ENCODE results near the gene RDM1.

The RDM1 gene

GRCh38 chr17:35889241-35889640 is 41.3 kb downstream of the RDM1 start:
- no peak for TF ChIP-seq CTCF (IDR thresholded peaks at IDR 0.05; ENCODE audit: low read depth, low read length, missing control alignments)
- no peak for DNase-seq (ENCODE audit: extremely low read depth, low read depth)
- H3K4me3 ChIP-seq (replicated peaks; ENCODE audit: low read depth, low read length) = no peak overlapping the region

- no peak for TF ChIP-seq CTCF (IDR thresholded peaks at IDR 0.05; ENCODE audit: low read depth, low read length, missing control alignments)
- H3K4me3 ChIP-seq (replicated peaks; ENCODE audit: low read depth, low read length) = no peak within 1 kb of the TSS
- no peak for DNase-seq (ENCODE audit: extremely low read depth, low read depth)
Observed at GRCh38 chr17:35879773-35880654, 50.6 kb downstream of the RDM1 start, which contains the start of gene CCL5. TSS of gene CCL5 (minus strand) at chr17:35880360.

- TF ChIP-seq CTCF (IDR thresholded peaks at IDR 0.05; ENCODE audit: low read depth, low read length, missing control alignments) = no peak
- no peak overlapping the region for H3K4me3 ChIP-seq (replicated peaks; ENCODE audit: low read depth, low read length)
- DNase-seq (ENCODE audit: extremely low read depth, low read depth) = no peak
Observed at GRCh38 chr17:35878361-35878760, 52.2 kb downstream of the RDM1 start.

DNA sequence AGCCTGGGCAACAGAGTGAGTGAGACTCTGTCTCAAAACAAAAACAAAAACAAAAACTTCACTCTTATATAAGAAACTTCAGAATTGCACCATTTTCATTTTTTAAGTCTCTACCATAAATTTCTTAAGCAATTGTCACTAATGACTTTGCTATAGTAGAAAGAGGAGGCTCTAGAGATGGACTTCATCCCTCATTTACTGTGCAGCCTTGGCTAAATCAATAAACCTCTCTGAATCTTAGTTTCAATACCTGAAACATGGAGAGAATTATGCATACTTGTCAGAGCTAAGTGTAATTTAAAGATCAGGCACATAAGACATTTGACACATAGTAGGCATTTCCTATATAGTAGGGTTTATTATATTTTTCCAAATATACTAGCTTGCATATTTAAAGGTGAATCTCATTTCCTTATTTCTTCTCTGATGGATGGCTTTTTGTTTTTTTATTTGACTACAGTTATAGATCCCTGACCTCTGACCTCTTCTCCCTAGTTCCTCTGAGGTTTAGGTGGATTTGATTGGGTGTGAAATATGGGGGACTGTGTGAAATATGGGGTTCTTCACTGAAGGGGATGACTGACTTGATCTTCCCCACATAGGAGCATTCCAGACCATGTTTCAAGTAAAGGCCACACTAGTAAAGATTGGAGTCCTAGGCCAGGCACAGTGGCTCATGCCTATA is 53.1 kb downstream of the RDM1 start:
- H3K4me3 ChIP-seq (replicated peaks; ENCODE audit: low read depth, low read length) = no peak overlapping the region
- DNase-seq (ENCODE audit: extremely low read depth, low read depth) = no peak
- no peak for TF ChIP-seq CTCF (IDR thresholded peaks at IDR 0.05; ENCODE audit: low read depth, low read length, missing control alignments)

DNA sequence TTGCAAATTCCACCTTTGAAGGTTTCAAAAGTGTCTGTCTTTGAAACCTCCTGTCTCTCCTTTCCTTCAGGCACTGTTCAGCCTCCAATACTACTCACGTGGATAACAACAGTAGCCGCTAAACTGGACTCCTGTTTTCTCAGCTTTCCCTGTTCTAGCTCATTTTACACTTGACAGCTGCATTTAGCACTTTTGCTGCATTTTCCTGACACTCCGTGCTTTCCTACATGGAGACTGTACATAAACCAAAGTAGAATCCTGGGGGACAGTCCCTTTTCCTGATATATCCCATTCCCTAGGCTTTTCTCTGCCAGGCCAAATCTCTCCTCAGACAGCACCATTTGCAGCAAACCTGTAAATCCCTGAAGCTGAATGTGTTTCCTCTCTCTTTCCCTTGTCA is 54.0 kb downstream of the RDM1 start:
- no peak overlapping the region for H3K4me3 ChIP-seq (replicated peaks; ENCODE audit: low read depth, low read length)
- TF ChIP-seq CTCF (IDR thresholded peaks at IDR 0.05; ENCODE audit: low read depth, low read length, missing control alignments) = no peak
- no peak for DNase-seq (ENCODE audit: extremely low read depth, low read depth)

GRCh38 chr17:35875800-35876139 is 54.8 kb downstream of the RDM1 start:
- DNase-seq (ENCODE audit: extremely low read depth, low read depth) = no peak
- no peak for TF ChIP-seq CTCF (IDR thresholded peaks at IDR 0.05; ENCODE audit: low read depth, low read length, missing control alignments)

More at GRCh38 chr17:35875800-35876139, 54.8 kb downstream of the RDM1 start:
- no peak overlapping the region for H3K4me3 ChIP-seq (replicated peaks; ENCODE audit: low read depth, low read length)

All from HFF-Myc (cell line).